GM12878 (cell line): Measurements from ENCODE around the gene CD83. TPM values are rescaled to one million over a fixed set of nuclear protein-coding genes. Genes with fewer than 3 reads are reported as not detected.

ENCODE experiments used
- ATAC-seq: fragments of 200-7000 bp; cut with Tn5 transposase; 3 replicates; pipeline ENCODE4 v1.9.1; 2020; ENCODE audit warnings: mild to moderate bottlenecking, moderate library complexity
- BruUV-seq: library from RNA; stranded (reverse); fragments of 400-500 nt; replicated peaks from 2 replicates; lab custom pipeline; 2021; lab: Mats Ljungman, UMichigan
- CTCF ChIA-PET: fragments of 300-600 bp; sonication (Branson Sonifier 250); formaldehyde crosslinking; extraction: SDS; loops from one replicate; lab custom pipeline; 2021; ENCODE audit warnings: inconsistent platforms; lab: Yijun Ruan, JAX
- POLR2A ChIA-PET: fragments of 350-600 bp; formaldehyde crosslinking; extraction: SDS; loops from one replicate; lab custom pipeline; 2021; ENCODE audit warnings: inconsistent platforms; lab: Charles Lee
- RAD21 ChIA-PET: fragments of 300-600 bp; sonication (Branson Sonifier 250); formaldehyde crosslinking; loops from one replicate; lab custom pipeline; 2023; ENCODE audit warnings: antibody characterized with exemption; ENCODE audit not compliant: unreplicated experiment; lab: Charles Lee
- SMC1A ChIA-PET: fragments of 300-600 bp; sonication (Branson Sonifier 250); formaldehyde crosslinking; loops from one replicate; lab custom pipeline; 2023; ENCODE audit not compliant: unreplicated experiment, uncharacterized antibody; lab: Charles Lee
- DNase-seq: peaks from one replicate; pipeline ENCODE4 v3.0.0-alpha.2; 2011; ENCODE audit warnings: low read depth, low spot score
- FAIRE-seq: peaks from 3 replicates; lab custom pipeline; 2011; peaks lifted over from hg19 to GRCh38; lab: Jason Lieb, UNC
- H2AFZ ChIP-seq: 2 replicates; pipeline ENCODE4 v1.6.0; 2011; ENCODE audit warnings: low read depth, low read length, control low read depth; ENCODE audit not compliant: control insufficient read depth
- H3K27ac ChIP-seq: 2 replicates; pipeline ENCODE4 v1.5.1; 2011; ENCODE audit warnings: control low read depth; ENCODE audit not compliant: control insufficient read depth, insufficient read depth
- H3K27me3 ChIP-seq, 2 experiments: replicated peaks in 1 of 2; 2 replicates each; pipeline versions ENCODE4 v1.6.0 to v1.6.1; 2011; ENCODE audit warnings: low read length in 1 of 2; ENCODE audit not compliant: control insufficient read depth in 2 of 2, insufficient read depth in 2 of 2
- H3K36me3 ChIP-seq, 2 experiments: 2 replicates each; pipeline ENCODE4 v1.5.1; 2011; ENCODE audit warnings: low read length in 1 of 2; ENCODE audit not compliant: control insufficient read depth in 2 of 2, insufficient read depth in 2 of 2
- H3K4me1 ChIP-seq: 2 replicates; pipeline ENCODE4 v1.6.1; 2011; ENCODE audit warnings: mild to moderate bottlenecking, low read length, moderate library complexity, mixed read lengths; ENCODE audit not compliant: control insufficient read depth, insufficient read depth
- H3K4me2 ChIP-seq: 2 replicates; pipeline ENCODE4 v1.6.0; 2011; ENCODE audit warnings: control low read depth; ENCODE audit not compliant: control insufficient read depth, insufficient read depth
- H3K4me3 ChIP-seq: fragments of 200-600 bp; sonication (generic); 2 replicates; pipeline ENCODE4 v1.5.1; 2016
- H3K79me2 ChIP-seq: 2 replicates; pipeline ENCODE4 v1.6.0; 2011; ENCODE audit warnings: low read length; ENCODE audit not compliant: control insufficient read depth, insufficient read depth
- H3K9ac ChIP-seq: 2 replicates; pipeline ENCODE4 v1.8.0; 2011; ENCODE audit warnings: low read length, control low read depth, mixed read lengths; ENCODE audit not compliant: control insufficient read depth, insufficient read depth
- H3K9me3 ChIP-seq: replicated peaks from 3 replicates; pipeline ENCODE4 v1.5.1; 2011; ENCODE audit warnings: mild to moderate bottlenecking, low read length; ENCODE audit not compliant: control insufficient read depth, insufficient read depth
- H4K20me1 ChIP-seq: 2 replicates; pipeline ENCODE4 v1.6.0; 2011; ENCODE audit not compliant: control insufficient read depth, insufficient read depth
- CREM ChIP-seq: IDR thresholded peaks from 2 replicates; pipeline ENCODE4 v1.6.1; 2014; ENCODE audit warnings: antibody characterized with exemption, low read depth
- IKZF1 ChIP-seq: fragments of 450-650 bp; conservative IDR thresholded peaks from 2 replicates; pipeline ENCODE4 v1.6.1; 2017; ENCODE audit warnings: antibody characterized with exemption, mild to moderate bottlenecking
- IKZF2 ChIP-seq, 2 experiments: fragments of 450-650 bp; IDR thresholded peaks; 2 replicates each; pipeline ENCODE4 v1.6.1; 2017; ENCODE audit warnings: mild to moderate bottlenecking in 2 of 2, moderate library complexity in 2 of 2
- TCF3 ChIP-seq: IDR thresholded peaks from 2 replicates; pipeline ENCODE4 v1.6.1; 2012; ENCODE audit warnings: low read depth, mild to moderate bottlenecking, low read length, borderline replicate concordance; ENCODE audit not compliant: insufficient read depth
- WGBS: methylation state at CpG from one replicate; pipeline ENCODE4 v1.1.6; 2016; ENCODE audit warnings: low lambda C conversion rate; ENCODE audit not compliant: insufficient replicate concordance, insufficient coverage; ENCODE audit errors: missing lambda C conversion rate; 5-methylcytosine and 5-hydroxymethylcytosine counted together
- in situ Hi-C: fragments of 300-500 bp; cut with MboI; formaldehyde crosslinking; loops from 9 replicates; pipeline ENCODE4 v1.14.3; 2018; ENCODE audit warnings: mixed read lengths
- intact Hi-C: fragments of 100-400 bp; cut with micrococcal nuclease; formaldehyde crosslinking; loops from one replicate; pipeline ENCODE4 v1.14.2; 2022; ENCODE audit not compliant: unreplicated experiment
- polyA plus RNA-seq, 11 experiments: library from polyadenylated mRNA; depleted of rRNA in 4 of 11; unstranded in 6 of 11; stranded (reverse) in 5 of 11; fragments of >200 nt; fragmentation: Nextera tagmentation in 4 of 11; fragmentation: Illumina TruSeq in 1 of 11; extraction: Ambion mirVana in 4 of 11; extraction: Trizol in 1 of 11; gene quantifications; 1 replicate in 1 of 11; 2 replicates in 10 of 11; pipeline versions ENCODE4 v1.2.1 to v1.2.3, GENCODE V29; 2011 to 2016; ENCODE audit warnings: inconsistent platforms in 2 of 11, missing spikeins in 2 of 11, low read depth in 1 of 11
- total RNA-seq, 4 experiments: library from RNA; depleted of rRNA in 3 of 4; stranded (reverse); fragments of >200 nt in 3 of 4; fragmentation: Illumina TruSeq in 1 of 4; extraction: Trizol in 1 of 4; gene quantifications; 2 replicates each; pipeline versions ENCODE4 v1.2.1 to v1.2.3, GENCODE V29; 2013 to 2021

The CD83 gene
- total and polyA plus RNA-seq, 10 of the 15 experiments (the other 5 are each of a cell fraction or from before 2014, with no cell fraction given): 76.1 to 174 (median 129) TPM

- peaks cover 11% of the 10 kb centered on the region for H3K4me1 ChIP-seq
- POLR2A ChIA-PET: interaction anchor here (0.6 to 3.8 kb wide), 5 partner anchors 9 to 41 kb away, joined by 4 to 15 read pairs (median 5); no protein-coding TSS in a partner anchor
- H3K36me3 ChIP-seq: no peaks in the 10 kb centered on the region
- no peak overlapping the region for H3K9ac ChIP-seq
- TF ChIP-seq IKZF1 (0 out of 2 replicates have a peak, but pooled peaks have one; percentile 9), CREM (no peak), IKZF2 (IDR thresholded peaks at IDR 0.05) (0 out of 4 replicates have a peak, but pooled peaks have one; percentile 9 to 34)
- TF ChIP-seq, all 136 proteins: peak for 2
- no peaks in the 10 kb centered on the region for H3K27me3 ChIP-seq
- no peaks in the 10 kb centered on the region for H3K9me3 ChIP-seq
- H4K20me1 ChIP-seq: no peaks in the 10 kb centered on the region
- ChIA-PET SMC1A (interaction anchor here (1.0 to 10.9 kb wide), 8 partner anchors 11 to 61 kb away, joined by 3 to 226 read pairs (median 9); no protein-coding TSS in a partner anchor), RAD21 (interaction anchor here (1.2 to 2.1 kb wide), 5 partner anchors 9 to 30 kb away, joined by 3 to 12 read pairs (median 4); no protein-coding TSS in a partner anchor), CTCF (interaction anchor here (0.6 to 9.4 kb wide), 5 partner anchors 9 to 60 kb away, joined by 3 to 66 read pairs (median 6); no protein-coding TSS in a partner anchor)
- no peak for DNase-seq
- H2AFZ ChIP-seq: no peak overlapping the region
- FAIRE-seq: no peak
- peak; percentile 28; the same call in 1 of the 3 replicates for ATAC-seq
- no TSS peak for BruUV-seq
- in situ Hi-C loops: no loop called here
- intact Hi-C loops: no loop called here
- no peak overlapping the region for H3K27ac ChIP-seq
- WGBS: 21% methylated on average over 5 of the region's 5 CpGs
- no peak overlapping the region for H3K4me3 ChIP-seq
- H3K4me2 ChIP-seq: no peak overlapping the region
- no peaks in the 10 kb centered on the region for H3K79me2 ChIP-seq
Measured at GRCh38 chr6:14079433-14079832, 38.1 kb upstream of the CD83 start.

- in situ Hi-C loops (no loop called here), intact Hi-C loops (no loop called here)
- Histone ChIP-seq H3K4me2 (no peak overlapping the region), H3K36me3 (no peaks in the 10 kb centered on the region), H3K27me3 (no peaks in the 10 kb centered on the region), H3K4me1 (peaks cover 11% of the 10 kb centered on the region), H3K27ac (no peak overlapping the region), H4K20me1 (no peaks in the 10 kb centered on the region), H3K9ac (no peak overlapping the region), H3K4me3 (no peak overlapping the region), H3K79me2 (no peaks in the 10 kb centered on the region), H2AFZ (no peak overlapping the region), H3K9me3 (no peaks in the 10 kb centered on the region)
- FAIRE-seq (no peak), DNase-seq (no peak), ATAC-seq (no peak)
- CTCF ChIA-PET: interaction anchor here (0.8 to 9.4 kb wide), 4 partner anchors 13 to 48 kb away, joined by 3 to 66 read pairs (median 6); no protein-coding TSS in a partner anchor
- BruUV-seq: no TSS peak
- no peak for TF ChIP-seq TCF3
- WGBS: 83% methylated on average over 3 of the region's 3 CpGs
- SMC1A ChIA-PET: interaction anchor here (1.1 to 10.9 kb wide), 5 partner anchors 10 to 49 kb away, joined by 3 to 226 read pairs (median 13); no protein-coding TSS in a partner anchor
- RAD21 ChIA-PET: interaction anchor here (0.7 to 2.1 kb wide), 6 partner anchors 8 to 29 kb away, joined by 3 to 12 read pairs (median 4); no protein-coding TSS in a partner anchor
- POLR2A ChIA-PET: interaction anchor here (0.9 to 3.8 kb wide), 5 partner anchors 9 to 40 kb away, joined by 3 to 15 read pairs (median 5); no protein-coding TSS in a partner anchor
Measured at GRCh38 chr6:14079971-14080370, 37.6 kb upstream of the CD83 start.
